ENCODE results near the gene CPLX1.

CPLX1 gene

DNA sequence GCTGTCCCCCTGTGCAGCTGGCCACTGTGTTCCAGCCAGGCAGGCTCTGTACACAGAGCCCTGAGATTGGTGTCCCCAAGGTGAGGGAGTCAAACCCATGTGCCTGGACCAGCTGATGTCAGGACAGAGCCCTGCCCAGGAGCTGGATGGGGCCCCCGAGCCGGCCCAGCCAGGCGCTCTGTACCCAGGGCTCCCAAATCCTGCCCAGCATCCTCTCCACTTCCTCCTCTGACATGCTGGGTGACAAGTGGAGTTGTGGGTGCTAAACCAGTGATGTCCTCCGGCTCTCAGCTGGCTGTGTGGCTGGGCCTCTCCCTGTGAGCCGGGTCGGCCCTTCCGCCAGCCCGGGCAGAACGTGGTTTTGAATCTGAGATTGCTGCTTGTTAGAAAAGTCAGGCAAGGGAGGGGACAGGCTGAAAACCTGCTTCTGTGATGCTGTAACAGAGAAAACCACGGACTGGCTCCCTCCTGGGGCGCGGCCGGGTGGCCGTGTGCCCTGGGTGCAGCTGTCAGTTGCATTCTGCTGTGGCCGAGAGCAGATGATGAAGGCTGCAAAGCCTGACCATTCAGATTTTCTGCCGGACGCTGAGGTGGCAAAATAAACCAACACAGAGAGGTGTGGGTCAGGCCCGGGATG lies 7.9 kb upstream of the CPLX1 start:
- DNase-seq (ENCODE audit: low read depth), result no peak
- H3K4me3 ChIP-seq (ENCODE audit: low read length), result no peak overlapping the region
- no peak for TF ChIP-seq CTCF (conservative IDR thresholded peaks at IDR 0.05; ENCODE audit: low read depth, low read length)

DNA sequence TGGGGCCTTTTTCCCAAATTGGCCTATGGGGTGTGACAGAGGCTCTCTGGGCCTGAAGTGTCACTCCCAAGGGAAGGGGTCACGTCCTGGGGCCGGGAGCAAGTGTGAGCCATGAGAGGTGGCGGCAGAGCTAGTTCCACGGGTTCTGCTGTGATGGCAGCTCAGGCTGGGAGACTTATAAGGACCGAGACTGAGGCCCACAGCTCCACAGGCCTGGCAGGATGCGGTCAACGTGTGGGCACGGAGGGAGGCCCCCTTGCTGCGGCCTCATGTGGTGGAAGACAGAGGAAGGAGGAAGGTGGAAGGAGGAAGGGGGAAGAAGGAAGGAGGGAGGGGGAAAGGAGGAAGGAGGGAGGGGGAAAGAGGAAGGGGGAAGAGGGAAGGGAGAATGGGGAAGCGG lies 7.2 kb upstream of the CPLX1 start:
- TF ChIP-seq CTCF (conservative IDR thresholded peaks at IDR 0.05; ENCODE audit: low read depth, low read length), result no peak
- DNase-seq (ENCODE audit: low read depth), result no peak
- no peak overlapping the region for H3K4me3 ChIP-seq (ENCODE audit: low read length)

- DNase-seq (ENCODE audit: low read depth), result no peak
- TF ChIP-seq CTCF (conservative IDR thresholded peaks at IDR 0.05; ENCODE audit: low read depth, low read length), result no peak
These were observed 6.6 kb upstream of the CPLX1 start for GRCh38 chr4:832536-832935.

DNA sequence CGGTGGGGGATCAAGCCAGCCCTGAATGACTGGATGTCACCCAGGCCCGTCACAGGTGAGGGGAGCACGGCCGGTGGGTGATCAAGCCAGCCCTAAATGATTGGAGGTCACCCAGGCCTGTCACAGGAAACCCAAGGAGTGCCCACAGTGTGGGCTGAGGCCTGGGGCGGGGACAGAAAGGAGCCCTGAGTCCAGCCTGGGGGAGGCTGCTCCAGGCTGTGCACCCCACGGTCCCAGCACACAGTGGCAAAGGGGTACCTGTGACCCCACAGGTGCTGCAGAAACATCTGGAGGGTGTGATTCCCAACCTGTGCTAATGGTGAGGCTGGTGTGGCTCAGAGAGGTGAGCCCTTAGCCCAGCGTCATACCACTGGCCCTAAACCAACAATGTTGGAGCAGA lies 6.2 kb upstream of the CPLX1 start:
- no peak overlapping the region for H3K4me3 ChIP-seq (ENCODE audit: low read length)
- no peak for TF ChIP-seq CTCF (conservative IDR thresholded peaks at IDR 0.05; ENCODE audit: low read depth, low read length)
- DNase-seq (ENCODE audit: low read depth), result no peak

More at GRCh38 chr4:832536-832935, 6.6 kb upstream of the CPLX1 start:
- H3K4me3 ChIP-seq (ENCODE audit: low read length), result no peak overlapping the region

- H3K4me3 ChIP-seq (ENCODE audit: low read length), result no peak overlapping the region
- TF ChIP-seq CTCF (conservative IDR thresholded peaks at IDR 0.05; ENCODE audit: low read depth, low read length), result no peak
- no peak for DNase-seq (ENCODE audit: low read depth)
These were observed 5.5 kb upstream of the CPLX1 start for GRCh38 chr4:831483-831805.

DNA sequence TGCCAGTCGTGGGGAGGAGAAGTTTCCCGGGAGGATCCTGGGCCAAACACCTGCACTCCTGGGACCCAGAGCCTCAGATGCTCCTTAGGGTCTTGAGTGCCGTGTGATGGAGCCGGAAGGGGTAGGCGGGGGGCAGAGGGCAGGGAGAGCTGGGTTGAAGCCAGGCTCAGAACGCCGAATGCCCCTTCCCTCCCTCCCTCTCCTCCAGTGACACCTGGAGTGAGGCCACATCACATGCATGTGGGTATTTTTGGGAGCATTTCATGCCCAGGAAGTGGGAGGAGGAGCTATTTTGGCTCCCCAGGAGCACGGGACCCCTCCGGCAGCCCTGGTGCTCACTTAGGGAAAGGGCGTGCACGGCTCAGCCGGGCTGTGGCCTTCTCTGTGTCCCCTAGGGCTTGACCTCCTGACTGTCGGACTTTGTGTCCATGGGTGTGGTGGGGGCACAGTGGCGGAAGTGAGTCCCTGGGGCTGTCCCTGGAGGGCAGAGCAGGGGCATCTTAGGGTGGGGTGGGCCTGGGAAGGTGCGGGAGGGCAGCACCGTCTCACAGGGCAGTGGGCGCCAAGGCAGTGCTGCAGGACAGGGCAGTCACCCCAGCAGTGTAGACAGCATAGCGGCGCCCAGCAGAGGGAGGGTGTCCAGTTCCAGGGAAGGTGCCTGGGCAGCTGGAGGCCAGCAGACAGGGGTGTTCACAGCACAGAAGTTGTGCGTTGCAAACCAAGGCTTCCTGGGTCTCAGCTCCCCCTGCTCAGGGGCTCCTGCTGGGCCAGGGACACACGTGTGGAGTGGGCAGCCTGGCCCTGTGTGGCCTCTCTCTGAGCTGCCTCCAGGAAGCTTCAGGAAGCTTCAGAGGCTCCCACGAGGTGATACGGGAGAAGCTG lies 4.9 kb upstream of the CPLX1 start:
- DNase-seq (ENCODE audit: low read depth), result no peak
- no peak for TF ChIP-seq CTCF (conservative IDR thresholded peaks at IDR 0.05; ENCODE audit: low read depth, low read length)
- no peak overlapping the region for H3K4me3 ChIP-seq (ENCODE audit: low read length)
